Muscle of leg (tissue), 11 donors: ENCODE measurements around the gene GFRA1. TPM values are rescaled to one million over a fixed set of nuclear protein-coding genes. Genes with fewer than 3 reads are reported as not detected.
A peak's percentile ranks its signal among the peaks of the same experiment; 100 is the strongest.
"Not testable (repeated sequence)": the region's sequence is repeated elsewhere in the genome, so short reads cannot be mapped to it uniquely, and the experiment has no call there.

Experiments
- DNase-seq: peaks from one replicate; pipeline ENCODE4 v3.0.0; 2013
- H3K27ac ChIP-seq: one replicate; pipeline ENCODE4 v1.5.1; 2013; ENCODE audit warnings: mild to moderate bottlenecking, low read length, control low read depth
- H3K27me3 ChIP-seq: one replicate; pipeline ENCODE4 v1.6.1; 2013; ENCODE audit warnings: low read length; ENCODE audit not compliant: control insufficient read depth, insufficient read depth
- H3K36me3 ChIP-seq: one replicate; pipeline ENCODE4 v1.6.1; 2013; ENCODE audit warnings: low read length; ENCODE audit not compliant: control insufficient read depth, insufficient read depth
- H3K4me1 ChIP-seq: one replicate; pipeline ENCODE4 v1.6.1; 2013; ENCODE audit warnings: low read length; ENCODE audit not compliant: control insufficient read depth, insufficient read depth
- H3K4me3 ChIP-seq: one replicate; pipeline ENCODE4 v1.5.1; 2013; ENCODE audit warnings: low read length, control low read depth
- H3K9me3 ChIP-seq: replicated peaks from 2 replicates; pipeline ENCODE4 v1.6.1; 2013; ENCODE audit warnings: low read depth, low read length; ENCODE audit not compliant: control insufficient read depth
- WGBS: methylation state at CpG from one replicate; pipeline ENCODE4 v1.1.5; 2013; ENCODE audit warnings: missing lambda C conversion rate; ENCODE audit not compliant: insufficient coverage; 5-methylcytosine and 5-hydroxymethylcytosine counted together
- polyA plus RNA-seq, 8 donors: library from polyadenylated mRNA; unstranded; fragments of 120-200 nt; gene quantifications; one replicate each; pipeline versions ENCODE4 v1.2.1 to v1.2.3, GENCODE V29; 2013; ENCODE audit warnings: inconsistent platforms in 1 of 8, low replicate concordance in 1 of 8; ENCODE audit not compliant: insufficient read length in 8 of 8, insufficient read depth in 1 of 8
- total RNA-seq: library from RNA; stranded (reverse); fragments of 120-200 nt; gene quantifications from one replicate; pipeline ENCODE4 v1.2.4, GENCODE V29; 2013

GFRA1 gene
- total and polyA plus RNA-seq, 9 donors: 25.8 to 59.3 (median 41.0) TPM

- H3K27me3 ChIP-seq: no peaks in the 10 kb centered on the region
- H3K36me3 ChIP-seq: no peaks in the 10 kb centered on the region
- H3K9me3 ChIP-seq: no peaks in the 10 kb centered on the region
- H3K4me3 ChIP-seq: no peak overlapping the region
- DNase-seq: no peak
- no peak overlapping the region for H3K27ac ChIP-seq
- H3K4me1 ChIP-seq: peaks cover 21% of the 10 kb centered on the region
- 73% methylated on average over 3 of the region's 5 CpGs for WGBS
Observed at GRCh38 chr10:116049974-116050304, 223.1 kb downstream of the GFRA1 start.

GRCh38 chr10:116049158-116049973 lies 223.6 kb downstream of the GFRA1 start:
- Histone ChIP-seq H3K4me1 (peaks cover 26% of the 10 kb centered on the region), H3K4me3 (no peak overlapping the region), H3K27ac (no peak overlapping the region), H3K27me3 (no peaks in the 10 kb centered on the region), H3K36me3 (no peaks in the 10 kb centered on the region), H3K9me3 (no peaks in the 10 kb centered on the region)
- 42% methylated on average over 4 of the region's 10 CpGs for WGBS
- DNase-seq: no peak

GRCh38 chr10:116045366-116046356 lies 227.3 kb downstream of the GFRA1 start:
- no peak overlapping the region for H3K4me3 ChIP-seq
- H3K9me3 ChIP-seq: no peaks in the 10 kb centered on the region
- WGBS: 51% methylated on average over 5 of the region's 13 CpGs
- no peak overlapping the region for H3K27ac ChIP-seq
- H3K27me3 ChIP-seq: no peaks in the 10 kb centered on the region
- H3K4me1 ChIP-seq: peaks cover 21% of the 10 kb centered on the region
- no peaks in the 10 kb centered on the region for H3K36me3 ChIP-seq
- no peak for DNase-seq

- Histone ChIP-seq H3K4me3 (no peak overlapping the region), H3K9me3 (no peaks in the 10 kb centered on the region), H3K4me1 (peaks cover 21% of the 10 kb centered on the region), H3K27ac (no peak overlapping the region), H3K36me3 (no peaks in the 10 kb centered on the region), H3K27me3 (no peaks in the 10 kb centered on the region)
- WGBS: 53% methylated on average over 2 of the region's 3 CpGs
- peak; percentile 75 for DNase-seq
Observed at GRCh38 chr10:116044801-116045248, 228.2 kb downstream of the GFRA1 start.

- no peak overlapping the region for H3K4me3 ChIP-seq
- H3K36me3 ChIP-seq: no peaks in the 10 kb centered on the region
- WGBS: no CpG with 5 or more reads among the region's 8 CpGs
- H3K27ac ChIP-seq: no peak overlapping the region
- H3K9me3 ChIP-seq: no peaks in the 10 kb centered on the region
- H3K27me3 ChIP-seq: no peaks in the 10 kb centered on the region
- DNase-seq: no peak
- H3K4me1 ChIP-seq: peaks cover 21% of the 10 kb centered on the region
Observed at GRCh38 chr10:116043861-116044260, 229.1 kb downstream of the GFRA1 start.

GRCh38 chr10:116043304-116043703 lies 229.7 kb downstream of the GFRA1 start:
- Histone ChIP-seq H3K27me3 (no peaks in the 10 kb centered on the region), H3K36me3 (no peaks in the 10 kb centered on the region), H3K9me3 (no peaks in the 10 kb centered on the region), H3K4me3 (no peak overlapping the region), H3K4me1 (peaks cover 21% of the 10 kb centered on the region), H3K27ac (no peak overlapping the region)
- no peak for DNase-seq
- whole genome bisulfite sequencing: 100% methylated on average over 1 of the region's 3 CpGs

- no peak overlapping the region for H3K27ac ChIP-seq
- WGBS: 85% methylated on average over 4 of the region's 4 CpGs
- H3K27me3 ChIP-seq: no peaks in the 10 kb centered on the region
- peaks cover 21% of the 10 kb centered on the region for H3K4me1 ChIP-seq
- no peaks in the 10 kb centered on the region for H3K9me3 ChIP-seq
- no peak for DNase-seq
- no peaks in the 10 kb centered on the region for H3K36me3 ChIP-seq
- H3K4me3 ChIP-seq: no peak overlapping the region
Observed at GRCh38 chr10:116041948-116042347, 231.1 kb downstream of the GFRA1 start.

GRCh38 chr10:116039612-116040011 lies 233.4 kb downstream of the GFRA1 start:
- Histone ChIP-seq H3K27ac (no peak overlapping the region), H3K9me3 (no peaks in the 10 kb centered on the region), H3K4me1 (peaks cover 3% of the 10 kb centered on the region), H3K4me3 (no peak overlapping the region), H3K36me3 (no peaks in the 10 kb centered on the region), H3K27me3 (no peaks in the 10 kb centered on the region)
- no peak for DNase-seq
- WGBS: 56% methylated on average over 3 of the region's 6 CpGs

GRCh38 chr10:116038259-116038658 lies 234.7 kb downstream of the GFRA1 start:
- WGBS: 57% methylated on average over 1 of the region's 3 CpGs
- Histone ChIP-seq H3K27ac (no peak overlapping the region), H3K4me1 (no peaks in the 10 kb centered on the region), H3K4me3 (no peak overlapping the region), H3K9me3 (no peaks in the 10 kb centered on the region), H3K36me3 (no peaks in the 10 kb centered on the region), H3K27me3 (no peaks in the 10 kb centered on the region)
- DNase-seq: peak; percentile 53

GRCh38 chr10:116035406-116035805 lies 237.6 kb downstream of the GFRA1 start:
- not testable (repeated sequence) for H3K4me1 ChIP-seq

More at GRCh38 chr10:116035406-116035805, 237.6 kb downstream of the GFRA1 start:
- not testable (repeated sequence) for H3K4me3 ChIP-seq, DNase-seq, H3K36me3 ChIP-seq, H3K27ac ChIP-seq, H3K27me3 ChIP-seq, H3K9me3 ChIP-seq
